ENCODE results near the gene RCAN3.

The RCAN3 gene

DNA sequence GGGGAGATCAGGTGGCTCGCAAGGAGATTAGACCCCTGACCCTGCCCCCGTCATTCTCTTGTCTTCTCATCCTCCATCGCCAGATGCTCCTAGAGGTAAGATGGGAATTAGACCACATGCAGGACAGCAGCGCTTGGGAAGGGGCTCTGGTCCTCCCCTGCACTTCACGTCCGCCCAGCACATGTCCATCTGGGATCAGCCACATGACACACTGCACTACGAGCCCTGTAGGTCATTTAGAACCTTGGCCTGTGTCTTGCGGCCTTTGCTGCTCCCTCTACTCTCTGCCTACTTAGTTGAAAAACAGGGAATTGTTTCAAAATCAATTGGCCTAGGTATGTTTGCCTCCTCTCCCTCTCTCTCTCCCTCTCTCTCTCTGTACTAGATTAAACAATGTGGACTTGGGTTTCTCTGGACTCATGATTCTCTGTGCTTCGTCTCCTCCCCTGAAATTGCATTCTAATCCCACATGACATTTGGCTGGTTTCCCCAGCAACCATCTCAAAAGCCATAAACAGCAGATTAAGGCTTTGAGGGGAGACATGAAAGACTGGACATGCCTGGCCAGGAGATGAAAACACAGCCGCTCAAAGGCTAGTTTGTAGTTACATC lies 49.4 kb downstream of the RCAN3 start:
- DNase-seq = no peak

DNA sequence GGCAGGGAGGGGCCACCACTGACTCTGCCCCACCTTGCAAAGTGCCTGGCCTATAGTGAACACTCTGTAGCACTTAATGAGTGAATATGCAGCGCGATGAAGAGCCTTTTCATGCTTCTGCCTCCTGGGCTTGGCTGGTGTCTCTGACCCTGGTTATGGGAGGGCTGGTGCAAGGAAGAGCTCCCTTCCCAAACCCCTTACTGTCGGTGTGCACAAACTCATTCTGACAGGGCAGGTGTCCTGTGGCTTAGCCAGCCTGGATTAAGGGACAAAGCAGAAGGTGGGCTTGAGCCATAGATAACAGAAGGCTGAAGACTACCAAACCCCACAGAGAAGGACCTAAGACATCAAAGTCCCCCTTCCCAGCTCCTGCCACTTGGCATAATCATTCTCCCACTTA lies 51.3 kb downstream of the RCAN3 start:
- no peak for DNase-seq

DNA sequence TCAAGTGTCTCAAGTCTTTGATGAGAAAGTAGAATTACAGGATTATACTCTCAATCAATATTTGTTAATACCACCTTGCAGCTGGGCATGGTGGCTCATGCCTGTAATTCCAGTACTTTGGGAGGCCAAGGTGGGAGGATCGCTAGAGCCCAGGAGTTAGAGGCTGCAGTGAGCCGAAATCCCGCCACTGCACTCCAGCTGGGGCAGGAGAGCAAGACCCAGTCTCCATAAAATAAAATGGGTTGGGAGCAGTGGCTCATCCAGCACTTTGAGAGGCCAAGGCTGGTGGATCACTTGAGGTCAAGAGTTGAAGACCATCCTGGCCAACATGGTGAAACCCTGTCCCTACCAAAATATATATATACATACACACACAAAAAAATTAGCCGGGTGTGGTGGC lies 52.1 kb downstream of the RCAN3 start:
- DNase-seq = no peak

DNA sequence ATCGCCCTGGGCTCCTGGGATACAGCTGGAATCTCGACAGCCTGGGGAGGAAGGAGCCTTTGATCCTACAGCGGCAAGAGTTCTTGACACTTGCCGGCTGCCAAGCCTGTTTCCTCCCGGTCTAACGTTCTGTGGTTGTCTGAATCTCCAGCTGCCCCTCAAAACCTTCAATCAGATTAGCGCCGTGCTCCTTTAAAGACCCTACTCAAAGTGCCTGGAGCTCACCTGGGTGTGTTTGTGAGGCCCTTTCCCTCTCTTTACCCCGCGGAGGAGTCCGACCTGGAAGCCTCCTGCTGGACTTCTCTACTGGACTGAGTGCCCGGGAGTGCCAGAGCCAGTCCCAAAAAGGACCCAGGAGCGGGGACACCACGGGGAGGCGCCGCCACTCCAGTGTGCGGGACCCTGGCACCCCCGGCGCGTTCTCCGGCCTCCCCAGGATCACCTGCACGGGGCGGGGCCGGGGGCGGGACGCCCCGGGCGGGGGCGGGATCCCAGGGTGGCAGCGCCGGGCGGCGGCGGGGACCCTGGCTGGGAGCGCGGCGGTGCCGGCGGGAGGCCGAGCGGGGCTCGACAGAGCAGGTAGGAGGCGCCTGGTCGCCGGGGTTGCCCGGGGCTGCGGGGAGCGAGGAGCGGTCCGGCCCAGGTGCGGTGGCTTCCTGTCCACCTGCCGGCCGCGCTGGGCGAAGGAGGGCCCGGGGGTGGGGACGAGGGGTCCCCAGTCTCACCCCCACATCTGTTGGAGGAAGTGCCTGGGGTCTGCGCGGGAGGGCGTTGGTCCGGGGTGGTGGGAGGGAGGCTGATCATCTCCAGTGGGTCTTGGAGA lies 53.2 kb downstream of the RCAN3 start, which contains the start of gene NCMAP:
TSS of gene NCMAP (plus strand) at position 497 of the 823 bp plus-strand sequence. CDS start 39,344 bp downstream, outside the sequence.
- DNase-seq = peak; percentile 56

DNA sequence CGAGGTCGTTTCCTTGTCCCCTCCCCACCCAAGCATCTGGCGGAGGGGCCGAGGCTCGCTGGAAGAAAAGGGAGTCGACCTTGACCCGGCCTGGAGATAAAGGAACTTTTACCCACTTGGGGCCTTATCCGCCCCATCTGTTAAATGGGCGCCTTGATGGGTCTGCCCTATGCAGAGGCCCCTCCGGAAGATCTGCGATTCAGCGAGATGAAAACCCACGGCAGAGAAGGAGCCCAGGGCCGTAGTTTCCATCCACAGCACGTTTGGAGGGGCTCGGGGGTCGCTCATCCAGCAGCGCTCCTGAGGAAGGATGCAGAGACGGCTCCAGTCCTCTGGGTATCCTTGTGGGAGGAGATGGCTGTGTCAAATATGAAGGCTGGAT lies 53.8 kb downstream of the RCAN3 start:
- no peak for DNase-seq

DNA sequence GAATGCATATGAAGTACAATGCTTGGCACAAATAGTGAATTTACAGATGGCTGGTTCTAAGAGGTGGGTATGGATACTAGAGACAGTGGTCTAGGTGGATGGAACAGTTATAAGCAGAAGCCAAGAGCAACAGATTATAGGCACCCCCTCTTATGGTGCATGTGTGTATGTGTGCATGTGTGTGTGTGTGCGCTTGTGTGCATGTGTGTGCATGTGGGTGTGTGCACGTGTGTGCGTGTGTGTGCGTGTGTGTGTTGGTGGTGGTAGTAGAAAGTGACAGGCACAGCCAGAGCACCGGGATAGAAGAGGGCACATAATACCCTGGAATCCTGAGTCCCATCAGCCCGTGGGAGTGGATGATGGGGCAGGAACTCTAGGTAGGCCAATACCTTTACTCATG lies 54.6 kb downstream of the RCAN3 start:
- DNase-seq = no peak

DNA sequence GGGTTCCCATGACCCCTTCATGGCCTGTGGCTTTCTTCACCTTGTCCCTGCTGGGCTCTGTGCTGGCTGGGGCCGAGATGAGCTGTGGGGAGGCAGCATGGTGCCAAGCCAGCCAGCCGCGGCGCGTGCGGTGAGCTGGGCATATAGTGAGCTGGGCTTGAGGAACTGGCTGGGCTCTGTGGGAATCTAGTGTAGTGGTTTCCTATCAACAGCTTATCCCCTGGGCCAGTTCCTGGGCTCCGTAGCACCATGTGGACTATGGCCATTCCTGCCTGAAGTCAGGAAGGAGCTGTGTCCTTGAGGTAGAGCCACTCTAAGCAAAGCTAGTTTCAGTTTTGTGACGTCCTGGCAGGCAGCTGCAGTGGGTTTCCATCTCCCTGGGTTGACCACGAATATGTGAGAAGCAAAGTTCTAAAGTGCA lies 55.1 kb downstream of the RCAN3 start:
- no peak for DNase-seq

DNA sequence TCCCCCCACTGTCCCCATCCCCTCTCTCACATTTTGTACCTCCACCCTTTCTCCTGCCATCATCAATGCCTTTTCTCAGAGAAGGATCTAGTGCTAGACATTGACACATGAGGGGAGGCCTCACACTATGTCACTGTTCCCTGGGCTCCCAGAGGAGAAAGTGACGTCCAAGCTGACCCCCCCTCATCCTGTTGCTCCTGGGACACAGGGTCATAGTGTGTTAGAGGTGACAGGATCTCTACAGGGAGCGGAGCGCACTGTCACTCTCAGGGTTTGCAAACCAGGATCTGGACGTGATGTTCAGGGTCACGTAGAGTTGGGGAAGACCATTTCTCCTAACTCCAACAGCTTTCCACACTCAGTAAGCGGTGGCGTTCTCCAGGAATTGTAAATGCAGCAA lies 55.8 kb downstream of the RCAN3 start:
- DNase-seq = no peak

DNA sequence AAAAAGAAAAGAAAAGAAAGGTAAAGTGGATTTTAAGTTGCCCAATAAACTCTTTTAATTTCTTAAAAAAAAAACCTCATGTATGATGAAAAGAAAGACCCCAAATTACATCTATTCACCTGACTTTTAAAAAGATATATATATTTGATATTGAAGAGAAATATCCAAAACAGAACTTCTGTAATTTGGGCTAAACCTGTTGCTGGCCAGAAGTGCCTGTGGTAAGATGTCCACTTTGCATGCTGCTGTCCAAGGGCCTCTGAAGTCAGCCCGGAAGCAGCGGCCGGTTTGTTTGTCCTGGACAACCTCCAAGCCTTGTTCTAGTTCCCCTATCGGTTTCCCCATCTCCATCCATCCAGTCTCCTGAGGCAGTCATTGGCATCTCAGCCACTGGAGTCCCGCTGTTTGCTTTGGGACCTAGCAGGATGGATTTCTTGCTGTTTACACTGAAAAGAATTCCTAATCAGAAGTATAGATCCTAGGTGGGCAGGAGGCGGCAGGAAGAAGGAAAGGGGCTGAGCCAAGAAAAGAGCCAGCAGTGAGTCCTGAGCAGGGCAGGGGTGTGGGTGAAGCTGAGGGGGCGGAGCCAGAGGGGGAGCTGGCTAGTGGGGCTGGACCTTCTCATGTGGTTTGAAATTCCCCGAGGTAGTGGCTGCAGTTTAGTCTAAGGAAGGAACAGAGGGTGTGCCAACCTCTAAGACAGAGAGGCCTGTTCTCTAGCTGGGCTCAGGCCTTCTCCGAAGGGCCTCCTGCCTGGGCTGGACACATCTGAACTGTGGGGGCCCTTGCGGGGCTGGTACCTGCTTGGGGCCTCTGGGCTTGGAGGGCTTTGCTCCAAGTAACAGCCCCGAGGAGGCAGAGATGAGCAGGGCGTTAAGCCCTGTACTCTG lies 56.5 kb downstream of the RCAN3 start:
- DNase-seq = no peak

DNA sequence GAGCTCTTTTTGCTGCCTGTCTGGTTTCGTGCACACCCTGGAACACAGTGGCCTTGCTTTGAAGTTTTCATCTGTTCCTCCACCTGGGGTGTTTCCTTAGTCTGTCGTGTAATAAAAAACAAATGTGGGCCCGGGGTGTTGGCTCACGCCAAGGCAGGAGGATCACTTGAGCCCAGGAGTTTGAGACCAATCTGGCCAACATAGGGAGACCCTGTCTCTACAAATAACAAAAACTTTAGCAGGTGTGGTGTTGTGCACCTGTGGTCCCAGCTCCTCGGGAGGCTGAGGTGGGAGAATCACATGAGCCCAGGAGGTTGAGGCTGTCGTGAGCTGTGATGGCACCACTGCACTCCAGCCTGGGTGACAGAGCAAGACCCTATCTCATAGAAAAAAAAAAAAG lies 57.7 kb downstream of the RCAN3 start:
- DNase-seq = no peak

DNA sequence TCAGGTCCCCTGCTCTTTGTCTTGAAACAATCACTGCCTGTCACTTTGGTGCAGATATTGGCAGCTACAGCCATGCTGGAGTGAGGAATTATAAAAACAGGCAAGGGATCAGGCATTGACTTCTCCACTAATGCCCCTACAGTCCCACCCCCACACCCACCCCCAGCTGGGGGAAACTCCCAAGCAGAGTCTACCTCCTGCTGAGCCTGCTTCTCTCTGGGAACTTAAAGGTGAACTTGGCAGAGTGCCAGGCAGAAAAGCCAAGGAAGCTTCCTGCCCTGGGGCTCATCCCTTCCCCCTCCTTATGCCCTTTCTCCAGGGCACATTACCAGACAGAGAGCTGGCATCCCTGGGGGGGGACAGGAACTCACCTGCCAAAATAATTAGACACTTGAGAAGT lies 60.0 kb downstream of the RCAN3 start:
- DNase-seq = no peak

DNA sequence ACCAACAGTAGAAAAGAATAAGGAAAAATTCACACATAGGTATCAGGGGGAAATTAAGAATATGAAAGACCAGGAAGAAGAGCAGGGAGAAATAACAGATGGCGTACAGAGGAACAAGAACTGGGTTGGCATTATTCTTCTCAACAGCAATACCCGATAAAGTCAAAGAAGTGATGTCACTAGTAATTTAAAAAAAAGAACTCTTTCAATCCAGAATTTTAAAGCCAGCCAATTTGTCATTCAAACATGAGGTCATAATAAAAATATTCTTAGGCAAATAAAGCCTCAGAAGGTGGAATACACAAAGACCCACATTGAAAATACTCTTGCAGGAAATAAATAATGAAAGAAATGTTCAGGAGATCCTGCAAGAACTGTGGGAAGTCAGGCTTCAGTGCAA lies 62.1 kb downstream of the RCAN3 start:
- no peak for DNase-seq

DNA sequence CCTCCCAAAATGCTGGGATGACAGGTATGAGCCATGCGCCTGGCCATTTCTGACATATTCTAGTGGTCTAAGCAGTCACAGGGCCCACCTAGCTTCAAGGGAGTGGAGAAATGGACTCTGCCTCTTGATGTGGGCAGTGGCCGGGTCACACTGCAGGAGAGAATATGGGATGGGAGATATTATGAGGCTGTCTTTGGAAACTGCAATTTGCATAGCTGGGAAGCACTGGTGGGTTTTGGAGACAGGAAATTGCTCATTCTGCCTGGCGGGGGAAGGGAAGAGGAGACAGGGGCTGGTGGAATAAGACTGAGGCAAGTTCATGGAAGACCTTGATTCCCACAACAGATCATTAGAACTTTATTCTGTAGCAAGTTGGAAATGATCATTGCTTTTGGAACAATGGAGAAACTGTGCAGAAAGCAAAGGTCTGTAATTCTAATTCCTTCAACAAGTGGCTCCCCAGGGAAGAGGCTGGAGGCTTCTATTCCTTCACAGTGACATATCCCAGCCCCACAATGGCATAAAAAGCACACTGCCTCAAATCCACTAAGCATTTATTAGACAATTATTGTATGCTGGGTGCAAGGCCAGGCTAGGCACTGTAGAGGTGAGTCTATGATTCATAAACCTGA lies 63.7 kb downstream of the RCAN3 start:
- no peak for DNase-seq

DNA sequence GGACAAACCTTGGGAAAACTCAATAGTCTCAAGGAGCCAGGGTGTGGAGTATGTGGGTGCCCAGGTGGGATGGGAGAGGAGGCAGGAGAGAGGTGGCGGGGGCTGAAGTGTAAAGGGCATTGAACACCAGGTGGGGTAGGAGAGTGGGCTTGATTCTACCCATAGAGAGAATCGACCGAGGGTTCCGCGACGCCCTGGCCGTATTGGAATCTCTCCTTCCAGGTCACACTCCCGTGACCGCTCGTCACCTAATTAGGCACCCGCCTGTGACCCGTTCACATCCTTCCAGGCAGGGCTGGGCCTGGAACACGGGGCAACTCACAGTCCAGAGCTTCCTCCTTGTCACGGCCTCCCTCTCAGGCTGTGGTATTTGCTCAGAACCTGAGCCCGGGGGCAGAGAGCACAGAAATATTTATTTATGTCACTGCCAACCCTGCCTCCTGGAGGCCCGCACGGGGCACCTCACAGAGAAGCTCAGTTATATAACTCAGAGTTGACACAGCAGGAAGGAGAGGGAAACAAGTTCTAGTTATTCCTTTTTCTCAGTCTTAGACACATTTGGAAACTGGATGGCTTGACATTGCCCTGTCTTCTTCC lies 65.3 kb downstream of the RCAN3 start:
- DNase-seq = no peak

DNA sequence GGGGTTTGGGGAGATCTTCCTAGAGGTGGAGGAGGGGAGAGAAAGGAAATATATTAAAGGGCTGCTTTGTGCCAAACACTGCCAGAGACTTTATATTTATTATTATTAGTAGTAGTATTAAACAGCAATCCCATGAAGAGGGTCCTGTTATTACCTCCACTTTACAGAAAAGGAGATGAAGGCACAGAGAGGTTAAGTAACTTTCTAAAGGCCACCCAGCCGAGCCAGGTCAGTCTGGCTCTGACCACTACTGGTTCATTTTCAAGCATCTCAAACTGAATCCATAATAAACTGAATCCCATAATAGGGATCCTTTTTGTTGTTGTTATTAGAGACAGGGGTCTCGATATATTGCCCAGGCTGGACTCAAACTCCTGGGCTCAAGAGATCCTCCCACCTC lies 65.8 kb downstream of the RCAN3 start:
- no peak for DNase-seq

DNA sequence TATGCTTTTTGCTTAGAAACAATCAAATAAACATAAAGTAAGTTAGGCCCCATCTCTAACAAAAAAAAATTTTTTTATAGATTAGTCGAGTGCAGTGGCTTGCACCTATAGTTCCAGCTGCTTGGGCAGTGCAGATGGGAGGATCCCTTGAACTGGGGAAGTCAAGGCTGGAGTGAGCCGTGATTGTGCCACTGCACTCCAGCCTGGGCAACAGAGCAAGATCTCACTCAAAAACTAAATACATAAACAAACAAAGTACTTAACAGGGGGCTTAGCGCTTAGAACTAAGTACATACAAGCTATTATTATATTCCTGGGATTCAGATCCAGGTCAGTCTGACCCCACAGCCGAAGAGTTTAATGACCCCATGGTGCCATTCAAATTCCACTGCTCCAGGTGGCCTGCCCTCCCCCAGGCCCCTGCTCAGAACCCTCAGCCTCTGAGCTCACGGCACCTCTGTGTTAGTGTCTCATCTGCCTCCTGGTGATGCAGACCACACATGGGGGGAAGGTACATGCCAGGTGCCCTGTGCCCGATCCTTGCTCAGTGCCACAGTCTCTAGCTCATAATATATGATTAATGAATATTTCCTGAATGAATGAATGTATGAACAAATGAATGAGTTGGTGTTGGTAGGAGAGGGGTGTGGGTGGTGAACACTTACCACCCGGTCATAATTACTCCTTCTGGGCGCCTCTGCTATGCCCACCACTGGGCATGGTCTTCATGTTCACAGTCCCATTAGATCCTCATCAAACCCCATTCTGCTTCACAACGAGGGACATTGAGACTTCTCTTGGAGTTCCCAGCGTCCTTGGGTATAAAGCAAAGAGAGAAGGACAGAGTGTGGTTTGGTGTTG lies 67.9 kb downstream of the RCAN3 start:
- DNase-seq = no peak

DNA sequence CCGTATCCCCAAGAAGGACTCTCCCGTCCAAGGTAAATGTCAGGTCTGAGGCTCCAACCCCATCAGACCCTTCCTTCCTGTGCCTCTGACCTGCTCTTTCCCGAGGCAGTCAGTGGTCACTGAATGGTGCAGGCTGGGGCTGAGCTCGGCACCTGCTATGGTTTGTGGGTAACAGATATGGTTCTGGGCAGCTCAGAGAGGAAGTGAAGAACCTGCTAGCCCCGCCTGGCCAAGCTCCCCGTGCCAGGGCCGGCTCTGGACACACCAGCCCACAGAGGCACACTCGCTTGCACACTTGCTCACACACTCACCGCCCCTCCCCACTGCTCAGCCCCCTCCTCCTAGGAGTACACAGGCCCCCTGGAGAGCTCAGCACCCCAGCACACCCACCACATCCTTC lies 69.7 kb downstream of the RCAN3 start:
- DNase-seq = no peak

DNA sequence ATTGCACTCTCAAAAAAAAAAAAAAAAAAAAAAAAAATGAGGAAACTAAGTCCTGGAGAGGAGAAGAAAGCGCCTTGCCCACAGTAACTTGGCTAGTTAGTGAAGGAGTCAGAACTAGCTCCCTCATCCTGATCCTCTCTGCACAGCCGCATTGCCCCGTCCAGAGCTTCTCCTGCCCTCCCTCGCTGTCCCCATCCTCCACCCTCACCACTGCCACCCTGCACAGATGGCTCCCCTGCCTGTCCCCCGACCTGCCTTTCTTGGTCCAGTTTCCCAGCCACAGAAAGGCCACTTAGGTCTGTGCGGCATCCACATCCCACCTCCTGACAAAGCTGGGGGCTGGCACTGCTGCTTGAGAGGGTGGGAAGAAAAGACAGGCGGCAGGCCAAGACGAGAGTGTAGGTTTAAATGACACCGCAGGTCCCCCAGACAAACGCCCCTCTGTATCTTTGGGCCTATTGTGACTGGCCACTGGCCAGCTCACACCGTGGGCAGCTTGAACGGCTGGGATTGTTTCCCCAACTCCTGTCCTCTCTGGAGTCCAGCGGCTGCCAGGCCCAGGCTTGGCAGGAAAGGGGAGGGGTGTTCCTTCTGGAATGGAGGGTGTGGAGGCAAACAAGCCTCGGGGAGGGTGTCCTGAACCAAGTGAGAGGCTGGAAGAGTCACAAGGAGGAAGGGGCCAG lies 73.4 kb downstream of the RCAN3 start:
- DNase-seq = no peak

DNA sequence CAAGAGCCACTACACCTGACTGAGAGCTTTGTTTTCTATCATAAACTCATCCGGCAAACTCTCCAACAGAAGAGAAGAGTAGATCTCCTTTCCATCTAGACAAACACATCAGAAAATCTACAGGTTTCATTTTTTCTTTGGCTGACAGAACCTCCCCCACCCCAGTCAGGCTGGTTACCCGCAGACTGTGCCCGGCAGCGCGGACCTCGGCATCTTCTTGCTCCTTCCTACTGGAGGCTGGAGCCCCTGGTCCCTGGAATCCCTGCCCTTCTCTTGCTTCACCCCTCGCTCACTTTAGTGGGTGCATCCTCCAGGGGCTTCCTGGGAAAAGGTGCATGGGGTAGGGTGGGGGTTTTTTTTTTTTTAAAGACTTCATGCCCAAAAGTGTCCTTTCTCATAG lies 76.2 kb downstream of the RCAN3 start:
- no peak for DNase-seq

DNA sequence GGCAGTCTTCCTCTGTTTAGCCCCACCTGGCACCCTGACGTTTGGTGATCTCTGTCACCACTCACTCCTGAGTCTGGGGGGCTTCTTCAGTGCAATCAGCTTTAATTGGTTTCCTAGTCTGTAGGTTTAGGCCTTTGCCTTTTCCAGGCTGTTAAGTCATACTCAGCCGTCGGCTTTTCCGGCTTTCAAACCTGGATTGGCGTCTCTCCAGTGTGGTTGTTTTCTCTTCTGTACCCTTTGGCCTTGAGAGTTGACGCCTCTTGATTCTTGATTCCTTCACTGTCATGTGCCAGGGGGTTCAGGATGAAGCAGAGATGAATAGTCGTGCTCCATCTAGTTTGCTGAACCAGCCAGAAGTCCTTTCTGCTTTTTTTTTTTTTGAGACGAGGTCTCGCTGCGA lies 78.1 kb downstream of the RCAN3 start:
- no peak for DNase-seq

DNA sequence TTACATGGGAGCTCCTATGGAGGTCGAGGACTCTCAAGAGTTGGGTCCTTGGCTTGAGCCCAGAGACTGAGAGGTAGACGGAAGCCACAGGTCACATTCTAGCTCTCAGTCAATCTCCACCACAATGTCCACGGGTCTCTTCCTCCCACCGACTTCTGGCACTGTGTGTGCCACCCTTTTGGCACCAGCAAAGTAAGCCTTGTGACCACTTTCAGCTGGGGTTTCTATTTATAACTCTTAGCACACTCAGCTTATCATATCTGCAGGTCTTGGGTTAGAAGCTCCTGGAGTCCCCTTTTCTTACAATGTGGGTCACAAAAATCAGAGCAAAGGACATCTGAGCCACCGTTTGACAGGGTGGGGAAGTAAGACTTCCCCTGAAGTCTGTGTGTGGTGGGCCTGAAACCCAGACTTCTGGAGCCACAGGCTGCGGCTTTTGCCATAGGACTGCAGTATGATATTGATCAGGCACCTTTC lies 81.6 kb downstream of the RCAN3 start:
- no peak for DNase-seq
